ENCODE results near the gene TRMU.

The TRMU gene

DNA sequence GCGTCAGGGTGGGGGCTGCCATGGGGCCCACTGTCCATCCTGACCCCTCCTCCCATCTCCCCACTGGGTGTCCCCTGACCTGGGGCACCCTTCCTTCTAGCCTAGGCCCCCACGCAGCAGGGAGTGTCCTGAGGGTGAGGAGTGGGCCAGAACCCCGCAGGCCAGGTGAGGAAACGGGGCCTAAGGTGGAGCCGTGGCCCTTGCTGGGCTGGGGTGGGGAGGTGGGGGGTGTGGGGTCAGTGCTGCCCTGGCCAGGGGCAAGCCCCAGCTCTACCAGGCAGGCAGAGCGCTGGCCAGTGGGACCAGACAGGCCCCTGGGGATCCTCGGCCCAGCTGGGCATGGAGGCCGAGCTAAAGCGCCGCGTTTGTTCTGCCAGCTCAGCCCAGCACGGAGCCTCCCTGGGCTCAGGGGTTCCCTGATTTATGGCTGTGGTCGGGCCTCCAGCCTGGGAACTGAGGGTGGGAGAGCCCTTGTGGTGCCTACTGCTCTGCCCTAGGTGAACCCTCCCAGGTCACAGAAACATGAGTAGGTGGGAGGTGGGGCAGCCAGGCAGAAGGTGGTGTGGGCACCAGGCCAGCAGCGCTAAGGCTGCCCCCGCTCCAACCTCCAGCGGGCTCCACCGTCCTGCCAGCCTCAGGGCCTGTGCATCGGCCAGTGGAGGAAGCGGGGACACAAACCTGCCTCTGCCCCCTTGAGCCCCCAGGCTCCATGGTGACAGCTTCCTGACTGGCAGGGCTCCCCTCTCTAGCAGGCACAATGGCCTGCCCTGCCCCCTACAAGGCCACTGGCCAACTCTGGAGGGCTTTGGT is 22.4 kb downstream of the TRMU start:
- no peak for FAIRE-seq

DNA sequence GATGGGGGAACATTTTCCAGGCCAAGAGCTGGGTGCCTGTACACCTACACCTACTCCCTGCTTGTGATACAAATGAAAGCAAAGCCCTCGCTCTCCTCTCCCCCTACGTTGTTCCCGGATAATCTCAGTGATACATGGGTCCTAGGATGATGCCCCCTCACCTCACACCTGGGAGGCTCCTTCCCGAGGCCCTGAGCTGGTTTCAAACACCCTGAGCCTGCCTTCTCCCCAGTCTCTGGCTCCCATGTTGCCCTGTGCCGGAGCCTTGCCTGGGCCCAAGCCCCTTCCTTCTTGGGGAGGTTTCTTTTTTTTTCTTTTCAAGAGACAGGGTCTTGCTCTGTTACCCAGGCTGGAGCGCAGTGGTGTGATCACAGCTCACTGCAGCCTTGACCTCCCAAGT is 23.3 kb downstream of the TRMU start:
- no peak for FAIRE-seq

- FAIRE-seq: no peak
Measured at GRCh38 chr22:46359362-46359761, 23.8 kb downstream of the TRMU start.

DNA sequence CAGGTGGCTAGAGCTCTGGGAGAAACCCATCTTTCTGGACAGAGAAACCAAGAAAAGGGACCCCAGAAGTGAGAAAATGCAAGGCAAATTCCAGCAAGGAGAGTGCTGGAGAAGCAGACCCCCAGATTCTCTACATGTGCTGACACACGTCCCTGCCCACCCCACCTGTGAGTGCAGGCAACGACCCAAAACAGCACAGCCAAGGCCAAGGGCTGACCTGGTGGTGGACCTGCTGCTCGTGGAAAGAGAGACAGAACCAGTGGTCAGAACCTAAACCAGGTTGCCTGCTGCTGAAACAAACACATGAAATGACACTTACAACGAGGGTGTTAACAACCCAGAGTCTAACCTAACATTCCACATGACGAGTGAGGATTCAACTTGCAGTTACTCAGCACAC is 24.6 kb downstream of the TRMU start:
- FAIRE-seq: no peak

DNA sequence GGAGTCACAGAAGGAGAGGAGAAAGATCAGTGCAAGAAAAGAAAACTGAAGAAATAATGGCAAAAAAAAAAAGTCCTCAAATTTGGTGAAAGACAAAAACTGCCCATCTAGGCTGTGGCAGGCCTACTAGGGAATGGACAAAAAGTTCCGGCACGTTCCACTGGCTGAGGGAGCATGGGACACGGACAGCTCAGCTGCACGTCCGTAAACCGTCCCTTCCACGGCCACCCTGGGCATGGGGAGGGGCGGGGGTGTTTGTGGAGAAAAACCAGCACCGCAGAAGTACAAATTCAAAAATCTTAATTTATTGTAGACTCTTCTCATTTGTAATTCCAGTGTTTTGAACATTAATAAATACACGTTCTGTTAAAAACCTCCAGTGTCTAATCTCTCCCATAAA is 25.4 kb downstream of the TRMU start:
- FAIRE-seq: no peak

GRCh38 chr22:46361826-46362202 is 26.3 kb downstream of the TRMU start:
- FAIRE-seq: no peak

- FAIRE-seq: no peak
Measured at GRCh38 chr22:46362203-46362933, 26.9 kb downstream of the TRMU start.

DNA sequence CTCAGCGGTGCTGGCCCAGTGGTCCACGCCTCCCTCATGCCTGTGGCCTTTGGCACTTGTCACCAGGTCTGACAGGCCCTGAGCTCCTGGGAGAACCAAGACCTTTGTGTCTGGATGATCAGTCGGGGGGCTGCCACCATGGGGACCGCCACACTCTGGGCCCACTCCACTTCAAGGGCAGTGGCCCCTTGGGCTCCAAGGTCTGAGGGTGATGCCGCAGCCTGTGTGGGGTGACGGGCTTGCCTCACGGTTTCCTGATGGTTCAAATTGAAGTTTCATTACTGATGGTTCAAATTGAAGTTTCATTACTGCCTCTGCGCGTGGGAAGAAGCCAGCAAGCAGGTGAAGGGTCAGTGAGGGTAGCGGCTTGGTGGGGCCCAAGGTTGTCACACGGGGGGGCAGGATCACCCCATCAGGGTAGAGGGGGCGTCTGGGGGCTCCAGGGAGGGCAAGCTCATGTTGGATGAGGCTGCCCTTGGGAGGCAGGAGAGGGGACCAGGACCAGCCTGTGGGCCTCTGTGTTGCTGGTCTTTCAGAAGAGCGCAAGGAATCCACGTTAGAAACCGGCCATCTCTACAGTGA is 27.5 kb downstream of the TRMU start:
- FAIRE-seq: no peak

GRCh38 chr22:46363611-46364321 is 28.3 kb downstream of the TRMU start:
- FAIRE-seq: no peak

DNA sequence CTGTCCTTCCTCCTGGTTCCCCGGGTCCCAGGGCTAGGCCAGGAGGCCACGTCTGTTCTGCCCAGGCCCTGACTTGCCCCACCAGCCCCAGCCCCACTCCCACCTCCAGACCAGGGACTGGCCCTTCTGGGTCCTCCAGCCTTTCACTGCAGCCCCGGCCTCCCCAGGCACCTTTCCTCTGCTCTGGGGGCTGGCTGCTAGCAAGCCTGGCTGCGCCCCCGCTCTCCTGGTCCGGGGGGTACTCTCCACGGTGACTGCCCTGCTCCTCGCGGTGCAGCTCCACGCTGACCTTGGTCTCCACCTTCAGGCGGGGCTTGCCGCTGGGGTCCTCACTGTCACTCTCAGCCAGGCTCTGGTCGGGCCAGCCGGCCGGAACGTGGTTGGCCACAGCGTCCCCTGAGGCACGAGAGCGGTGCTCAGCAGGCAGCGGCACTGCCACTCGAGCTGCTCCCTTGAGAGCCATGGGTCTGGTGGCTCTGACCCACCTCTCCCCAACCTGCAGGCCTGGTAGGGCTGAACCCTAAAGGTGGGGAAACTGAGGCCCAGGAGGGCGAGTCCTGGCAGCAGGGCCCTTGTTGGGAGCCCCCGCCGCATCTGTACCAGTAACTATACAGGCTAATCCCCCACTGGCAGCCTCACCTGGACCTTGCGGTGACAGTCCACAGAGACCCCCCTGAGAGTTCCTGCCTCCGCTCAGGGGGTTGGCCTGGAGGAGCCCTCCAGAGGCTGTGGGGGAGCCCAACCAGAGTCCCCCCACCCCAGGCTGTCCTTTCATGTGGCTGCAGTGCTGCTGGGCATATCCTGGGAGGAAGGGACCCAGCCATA is 29.0 kb downstream of the TRMU start:
- FAIRE-seq: no peak

DNA sequence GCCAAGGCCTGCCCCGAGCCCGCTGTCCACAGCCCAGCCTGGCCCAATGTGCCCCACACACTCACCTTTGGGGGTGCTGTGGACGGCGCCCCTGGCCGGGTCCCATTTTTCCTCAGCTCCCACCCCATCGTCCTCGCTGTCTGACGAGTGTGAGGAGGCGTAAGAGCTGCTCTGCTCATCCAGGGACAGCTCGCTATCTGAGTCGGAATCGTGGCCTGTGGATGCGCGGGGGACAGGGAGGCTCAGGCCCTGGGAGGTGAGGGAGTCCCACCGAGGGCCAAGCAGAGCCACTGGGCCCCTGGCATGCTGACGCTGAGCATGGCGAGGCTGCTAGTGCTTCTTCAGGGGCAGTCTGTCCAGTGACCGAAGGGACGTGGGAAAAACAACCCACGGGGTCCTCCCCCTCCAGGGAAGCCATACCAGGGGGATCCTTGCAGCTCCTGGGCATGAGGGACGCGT is 29.7 kb downstream of the TRMU start:
- no peak for FAIRE-seq

DNA sequence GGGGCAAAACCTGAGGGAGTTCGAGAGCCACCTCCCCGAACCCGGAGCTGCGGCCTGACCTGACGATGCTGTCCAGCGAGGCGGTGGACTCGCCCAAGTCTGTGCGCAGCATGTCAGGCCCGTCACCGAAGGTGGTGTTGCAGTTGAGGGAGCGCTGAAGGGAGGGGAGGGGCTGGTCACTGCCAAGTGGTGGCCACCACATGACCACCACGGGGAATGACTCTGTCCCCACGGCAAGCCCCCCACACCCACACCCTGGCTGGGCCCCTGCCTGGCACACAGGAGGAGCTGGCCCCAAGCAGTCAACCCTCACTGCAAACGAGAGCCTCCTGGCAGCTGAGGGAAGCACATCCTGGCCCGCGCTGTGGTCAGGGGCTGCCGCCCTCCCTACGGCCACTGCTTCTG is 30.8 kb downstream of the TRMU start:
- no peak for FAIRE-seq

- FAIRE-seq: no peak
Measured at GRCh38 chr22:46366801-46367706, 31.5 kb downstream of the TRMU start.

- FAIRE-seq: no peak
Measured at GRCh38 chr22:46367707-46368191, 32.2 kb downstream of the TRMU start.

- FAIRE-seq: no peak
Measured at GRCh38 chr22:46368422-46368821, 32.9 kb downstream of the TRMU start.

- FAIRE-seq: no peak
Measured at GRCh38 chr22:46368871-46369715, 33.6 kb downstream of the TRMU start.

DNA sequence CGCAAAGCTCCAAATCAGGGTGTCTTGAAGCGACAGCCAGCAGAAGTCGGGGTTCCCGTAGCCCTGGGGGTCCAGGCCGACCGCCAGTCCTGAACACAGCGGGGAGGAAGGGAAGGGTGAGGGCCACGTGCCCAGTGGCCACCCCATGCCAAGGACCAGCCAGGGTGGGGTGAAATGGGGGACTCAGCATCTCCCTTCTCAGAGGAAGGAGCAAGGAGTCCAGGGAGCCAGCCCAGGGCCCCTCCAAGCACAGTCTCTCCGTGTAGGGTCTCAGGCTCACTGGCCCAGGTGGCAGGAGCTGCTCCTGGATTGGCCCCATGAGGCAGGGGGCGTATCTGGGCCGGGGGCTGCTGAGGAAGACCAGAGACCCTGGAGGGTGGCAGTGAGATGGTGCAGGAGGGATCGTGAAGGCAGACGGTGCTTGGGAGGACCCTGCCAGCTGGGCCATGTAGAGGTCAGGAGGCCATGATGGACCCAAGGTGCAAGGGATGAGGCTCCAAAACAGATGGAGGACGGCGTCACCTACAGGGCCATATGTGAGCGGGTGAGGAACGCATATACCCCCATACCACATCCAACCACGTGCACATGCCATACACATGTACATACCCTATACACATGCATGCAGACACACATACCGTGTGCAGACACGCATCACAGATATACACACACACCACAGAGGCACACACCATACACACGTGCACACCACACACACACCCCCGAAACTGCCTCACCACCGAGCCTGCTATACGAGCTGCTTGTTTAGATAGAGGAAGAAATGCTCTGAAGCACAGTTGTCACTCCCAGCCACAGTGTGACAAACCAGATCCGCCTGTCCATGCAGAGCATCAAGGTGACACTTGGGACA is 34.4 kb downstream of the TRMU start:
- FAIRE-seq: no peak

DNA sequence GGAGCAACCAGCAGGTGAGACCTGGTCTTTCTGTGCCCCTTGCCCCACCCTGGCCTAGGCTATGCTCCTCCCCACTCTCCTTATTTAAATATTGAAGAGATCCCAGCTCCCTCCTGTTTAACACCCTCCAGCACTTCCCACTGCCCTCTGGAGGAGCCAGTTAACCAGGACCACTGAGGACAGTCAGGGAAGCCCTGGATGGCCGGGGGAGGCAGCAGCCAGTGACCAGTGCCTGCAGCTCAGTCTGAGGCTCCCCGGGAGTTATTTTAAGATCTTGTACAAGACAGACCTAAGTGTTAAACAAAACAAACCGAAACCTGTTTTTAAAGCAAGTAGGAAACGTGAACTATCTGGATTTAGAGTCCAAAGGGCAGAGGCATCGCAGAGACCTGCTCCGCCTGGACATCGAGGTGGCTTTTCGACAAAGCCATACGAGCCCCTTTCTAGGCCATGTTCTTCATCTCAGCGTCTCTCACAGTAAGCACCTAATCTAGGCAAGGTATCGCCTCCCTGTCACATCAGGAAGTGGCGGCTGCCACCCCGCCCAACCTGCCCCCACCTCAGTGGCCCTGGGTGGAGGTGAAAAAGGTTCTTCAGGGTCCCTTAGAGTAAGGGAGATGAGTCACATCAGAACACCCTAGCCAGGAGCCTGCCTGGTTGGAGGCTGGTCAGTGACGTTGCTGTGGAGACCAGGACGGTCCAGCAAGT is 35.2 kb downstream of the TRMU start:
- no peak for FAIRE-seq

All from G401.6 (cell line).